Loucy (cell line): ENCODE data around the gene EPN2.

Source experiments
- H2AFZ ChIP-seq: fragments of 200-600 bp; sonication (generic); 2 replicates; pipeline ENCODE4 v1.6.0; 2016; ENCODE audit warnings: antibody characterized with exemption, mild to moderate bottlenecking, low read length, moderate library complexity
- H3F3A ChIP-seq: fragments of 200-600 bp; 2 replicates; pipeline ENCODE4 v1.6.0; 2016; ENCODE audit warnings: antibody characterized with exemption, low read depth, mild to moderate bottlenecking
- H3K27me3 ChIP-seq: fragments of 200-600 bp; sonication (generic); 2 replicates; pipeline ENCODE4 v1.6.1; 2014; ENCODE audit warnings: low read length, mild to moderate bottlenecking; ENCODE audit not compliant: insufficient read depth, poor library complexity, severe bottlenecking
- H3K36me3 ChIP-seq: fragments of 200-600 bp; sonication (generic); 2 replicates; pipeline ENCODE4 v1.6.1; 2016; ENCODE audit warnings: low read length; ENCODE audit not compliant: insufficient read depth
- H3K4me1 ChIP-seq: fragments of 200-600 bp; sonication (generic); 2 replicates; pipeline ENCODE4 v1.5.1; 2014; ENCODE audit warnings: low read length, mild to moderate bottlenecking; ENCODE audit not compliant: insufficient read depth, poor library complexity, severe bottlenecking
- H3K4me2 ChIP-seq: fragments of 200-600 bp; sonication (generic); 2 replicates; pipeline ENCODE4 v1.6.0; 2014; ENCODE audit warnings: antibody characterized with exemption, low read length, low read depth, mild to moderate bottlenecking; ENCODE audit not compliant: poor library complexity, severe bottlenecking
- H3K4me3 ChIP-seq: fragments of 200-600 bp; sonication (generic); 2 replicates; pipeline ENCODE4 v1.5.1; 2014; ENCODE audit warnings: low read length, mild to moderate bottlenecking, mixed read lengths; ENCODE audit not compliant: poor library complexity, severe bottlenecking
- H3K79me2 ChIP-seq: fragments of 200-600 bp; sonication (generic); 2 replicates; pipeline ENCODE4 v1.6.1; 2014; ENCODE audit warnings: low read length; ENCODE audit not compliant: insufficient read depth
- H3K9ac ChIP-seq: fragments of 200-600 bp; sonication (generic); 2 replicates; pipeline ENCODE4 v1.6.0; 2014; ENCODE audit warnings: mild to moderate bottlenecking, low read depth, low read length, moderate library complexity; ENCODE audit not compliant: poor library complexity, severe bottlenecking
- H3K9me2 ChIP-seq: fragments of 200-600 bp; sonication (generic); replicated peaks from 2 replicates; pipeline ENCODE4 v1.6.1; 2016; ENCODE audit warnings: low read depth, low read length, mixed read lengths
- H3K9me3 ChIP-seq: fragments of 200-600 bp; sonication (generic); 2 replicates; pipeline ENCODE4 v1.6.1; 2014; ENCODE audit warnings: mild to moderate bottlenecking, antibody characterized with exemption, low read length, low read depth; ENCODE audit not compliant: insufficient read depth
- H4K20me1 ChIP-seq: fragments of 200-600 bp; sonication (generic); 2 replicates; pipeline ENCODE4 v1.6.0; 2014; ENCODE audit warnings: antibody characterized with exemption, low read length, mild to moderate bottlenecking; ENCODE audit not compliant: insufficient read depth, poor library complexity, severe bottlenecking
- CTCF ChIP-seq: fragments of 200-600 bp; sonication (generic); conservative IDR thresholded peaks from 2 replicates; pipeline ENCODE4 v1.5.1; 2014; ENCODE audit warnings: mild to moderate bottlenecking, antibody characterized with exemption, low read length
- EZH2phosphoT487 ChIP-seq: fragments of 200-600 bp; IDR thresholded peaks from 2 replicates; pipeline ENCODE4 v1.6.1; 2018; ENCODE audit warnings: antibody characterized with exemption, mild to moderate bottlenecking, moderate library complexity, borderline replicate concordance

EPN2 gene

GRCh38 chr17:19263641-19264051, 26.5 kb downstream of the EPN2 start:
- Histone ChIP-seq H3K4me3 (no peak overlapping the region), H3K9ac (no peak overlapping the region), H3K9me2 (no peaks in the 10 kb centered on the region), H4K20me1 (no peaks in the 10 kb centered on the region), H3K79me2 (no peaks in the 10 kb centered on the region), H3K27me3 (peaks cover 9% of the 10 kb centered on the region), H3K4me2 (no peak overlapping the region), H3K36me3 (no peaks in the 10 kb centered on the region), H3K4me1 (no peaks in the 10 kb centered on the region), H2AFZ (no peak overlapping the region), H3F3A (no peaks in the 10 kb centered on the region), H3K9me3 (no peaks in the 10 kb centered on the region)
- TF ChIP-seq EZH2phosphoT487 (no peak), CTCF (no peak)

- H3K4me2 ChIP-seq: no peak overlapping the region
- no peaks in the 10 kb centered on the region for H4K20me1 ChIP-seq
- no peaks in the 10 kb centered on the region for H3F3A ChIP-seq
- no peak overlapping the region for H3K9ac ChIP-seq
- TF ChIP-seq CTCF (no peak), EZH2phosphoT487 (no peak)
- H2AFZ ChIP-seq: no peak overlapping the region
- no peaks in the 10 kb centered on the region for H3K79me2 ChIP-seq
- H3K4me3 ChIP-seq: no peak overlapping the region
- no peaks in the 10 kb centered on the region for H3K9me2 ChIP-seq
- H3K36me3 ChIP-seq: no peaks in the 10 kb centered on the region
- peaks cover 9% of the 10 kb centered on the region for H3K27me3 ChIP-seq
- H3K9me3 ChIP-seq: no peaks in the 10 kb centered on the region
- no peaks in the 10 kb centered on the region for H3K4me1 ChIP-seq
Observed at GRCh38 chr17:19264268-19264667, 27.1 kb downstream of the EPN2 start.

- Histone ChIP-seq H4K20me1 (no peaks in the 10 kb centered on the region), H3K36me3 (no peaks in the 10 kb centered on the region), H3K4me3 (no peak overlapping the region), H3K4me2 (no peak overlapping the region), H3K9ac (no peak overlapping the region), H3K9me3 (no peaks in the 10 kb centered on the region), H3K27me3 (peaks cover 11% of the 10 kb centered on the region), H3K79me2 (no peaks in the 10 kb centered on the region), H3F3A (no peaks in the 10 kb centered on the region), H3K4me1 (no peaks in the 10 kb centered on the region), H3K9me2 (no peaks in the 10 kb centered on the region), H2AFZ (no peak overlapping the region)
- TF ChIP-seq CTCF: no peak
- no peak for TF ChIP-seq EZH2phosphoT487
Observed at GRCh38 chr17:19264681-19265080, 27.5 kb downstream of the EPN2 start.
